ENCODE results near the gene ZNF30. TPM values are rescaled to one million over a fixed set of nuclear protein-coding genes. Genes with fewer than 3 reads are reported as not detected.
"Not testable (repeated sequence)": the region's sequence is repeated elsewhere in the genome, so short reads cannot be mapped to it uniquely, and the experiment has no call there.

The ZNF30 gene
- total RNA-seq, 1 experiment from 2014 or later = 5.2 TPM

- TF ChIP-seq, protein P1, sequence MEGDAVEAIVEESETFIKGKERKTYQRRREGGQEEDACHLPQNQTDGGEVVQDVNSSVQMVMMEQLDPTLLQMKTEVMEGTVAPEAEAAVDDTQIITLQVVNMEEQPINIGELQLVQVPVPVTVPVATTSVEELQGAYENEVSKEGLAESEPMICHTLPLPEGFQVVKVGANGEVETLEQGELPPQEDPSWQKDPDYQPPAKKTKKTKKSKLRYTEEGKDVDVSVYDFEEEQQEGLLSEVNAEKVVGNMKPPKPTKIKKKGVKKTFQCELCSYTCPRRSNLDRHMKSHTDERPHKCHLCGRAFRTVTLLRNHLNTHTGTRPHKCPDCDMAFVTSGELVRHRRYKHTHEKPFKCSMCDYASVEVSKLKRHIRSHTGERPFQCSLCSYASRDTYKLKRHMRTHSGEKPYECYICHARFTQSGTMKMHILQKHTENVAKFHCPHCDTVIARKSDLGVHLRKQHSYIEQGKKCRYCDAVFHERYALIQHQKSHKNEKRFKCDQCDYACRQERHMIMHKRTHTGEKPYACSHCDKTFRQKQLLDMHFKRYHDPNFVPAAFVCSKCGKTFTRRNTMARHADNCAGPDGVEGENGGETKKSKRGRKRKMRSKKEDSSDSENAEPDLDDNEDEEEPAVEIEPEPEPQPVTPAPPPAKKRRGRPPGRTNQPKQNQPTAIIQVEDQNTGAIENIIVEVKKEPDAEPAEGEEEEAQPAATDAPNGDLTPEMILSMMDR (conservative IDR thresholded peaks at IDR 0.05; ENCODE audit: low read depth, low read length) = no peak
- no peak for TF ChIP-seq EZH2 (IDR thresholded peaks at IDR 0.05; ENCODE audit: borderline replicate concordance, low read depth, low read length, poor library complexity, severe bottlenecking)
- BruUV-seq (replicated peaks) = TSS peak; percentile 88
- H3K4me3 ChIP-seq (ENCODE audit: low read depth, low read length, poor library complexity, severe bottlenecking) = peak overlapping the region; percentile 91
- no peaks in the 10 kb centered on the region for H3K27me3 ChIP-seq (replicated peaks; ENCODE audit: insufficient read depth, low read depth, low read length, poor library complexity)
- peaks cover 36% of the 10 kb centered on the region for H3K36me3 ChIP-seq (ENCODE audit: insufficient read depth, low read length, poor library complexity, severe bottlenecking)
- peaks cover 42% of the 10 kb centered on the region for H3K9me3 ChIP-seq (ENCODE audit: low read depth, low read length, poor library complexity, severe bottlenecking)
- H3K27ac ChIP-seq (ENCODE audit: low read depth, low read length, poor library complexity, severe bottlenecking) = peak overlapping the region; percentile 80
- intact Hi-C loops (cut with micrococcal nuclease; ENCODE audit: unreplicated experiment) = no loop called here
- ChIA-PET CTCF (no interaction called here), POLR2A (ENCODE audit: low non-redundant PET) (no interaction called here)
- peaks cover 6% of the 10 kb centered on the region for H3K4me1 ChIP-seq (ENCODE audit: insufficient read depth, low read length, poor library complexity, severe bottlenecking)
- peak; percentile 75 for DNase-seq (ENCODE audit: low spot score)
These were observed 36.2 kb downstream of the ZNF30 start for GRCh38 chr19:34962687-34963572.

DNA sequence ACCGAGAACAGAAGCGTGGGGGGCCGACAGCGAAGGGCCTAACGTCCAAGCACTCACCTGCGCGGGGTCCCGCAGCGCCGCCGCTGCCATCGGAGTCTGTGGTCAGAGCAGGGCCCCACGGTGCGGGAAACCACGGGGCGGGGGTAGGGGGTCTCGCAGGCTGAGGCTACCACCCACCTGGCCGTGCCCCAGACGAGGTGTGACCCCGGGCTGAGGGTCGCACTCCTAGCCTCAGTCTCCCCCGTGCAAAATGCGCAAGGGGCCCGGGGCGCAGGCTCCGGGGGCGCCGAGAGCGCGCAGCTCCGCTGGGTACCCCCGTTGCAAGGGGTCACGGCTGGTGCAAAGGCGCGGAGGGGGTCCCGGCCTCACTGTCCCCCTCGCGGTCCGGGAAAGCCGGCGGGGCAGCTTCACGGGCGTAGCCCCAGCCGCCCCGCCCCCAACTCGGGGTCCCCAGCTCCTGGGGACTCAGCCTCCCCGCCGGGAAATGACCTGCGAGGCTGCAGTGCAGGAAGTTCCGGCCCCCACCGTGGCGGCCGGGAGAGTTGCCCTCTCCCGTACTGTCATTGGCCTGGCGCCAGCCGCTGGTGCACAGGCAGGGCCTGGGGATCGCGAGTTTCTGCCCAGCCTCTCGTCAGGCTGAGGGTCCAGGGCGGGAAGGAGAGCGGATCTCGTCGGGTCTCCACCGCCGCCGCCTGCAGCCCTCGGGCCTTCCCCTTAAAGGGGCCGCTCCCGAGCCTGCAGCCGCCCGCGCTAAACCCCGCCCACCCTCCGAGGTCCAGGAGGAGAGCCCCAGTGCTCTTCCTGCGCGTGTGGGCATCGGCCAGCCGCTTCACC, 37.1 kb downstream of the ZNF30 start, which contains the start of gene ZNF792:
Gene ZNF792, minus strand, starts transcription at position 657 of the 834 bp plus-strand sequence. Its CDS starts 567 bp downstream, at position 90.
- peaks cover 33% of the 10 kb centered on the region for H3K9me3 ChIP-seq (ENCODE audit: low read depth, low read length, poor library complexity, severe bottlenecking)
- peak; percentile 77 for DNase-seq (ENCODE audit: low spot score)
- no TSS peak for BruUV-seq (replicated peaks)
- intact Hi-C loops (cut with micrococcal nuclease; ENCODE audit: unreplicated experiment) = no loop called here
- no peaks in the 10 kb centered on the region for H3K27me3 ChIP-seq (replicated peaks; ENCODE audit: insufficient read depth, low read depth, low read length, poor library complexity)
- POLR2A ChIA-PET (ENCODE audit: low non-redundant PET) = no interaction called here
- H3K4me1 ChIP-seq (ENCODE audit: insufficient read depth, low read length, poor library complexity, severe bottlenecking) = peaks cover 6% of the 10 kb centered on the region
- CTCF ChIA-PET = no interaction called here
- H3K27ac ChIP-seq (ENCODE audit: low read depth, low read length, poor library complexity, severe bottlenecking) = peak within 1 kb of the TSS; percentile 80
- peak within 1 kb of the TSS; percentile 91 for H3K4me3 ChIP-seq (ENCODE audit: low read depth, low read length, poor library complexity, severe bottlenecking)
- H3K36me3 ChIP-seq (ENCODE audit: insufficient read depth, low read length, poor library complexity, severe bottlenecking) = peaks cover 28% of the 10 kb centered on the region
- TF ChIP-seq, protein P1 (conservative IDR thresholded peaks at IDR 0.05; ENCODE audit: low read depth, low read length) = no peak
- no peak for TF ChIP-seq EZH2 (IDR thresholded peaks at IDR 0.05; ENCODE audit: borderline replicate concordance, low read depth, low read length, poor library complexity, severe bottlenecking)

GRCh38 chr19:34964598-34964997, 37.9 kb downstream of the ZNF30 start:
- no peak overlapping the region for H3K4me3 ChIP-seq (ENCODE audit: low read depth, low read length, poor library complexity, severe bottlenecking)
- H3K27ac ChIP-seq (ENCODE audit: low read depth, low read length, poor library complexity, severe bottlenecking) = no peak overlapping the region
- H3K27me3 ChIP-seq (replicated peaks; ENCODE audit: insufficient read depth, low read depth, low read length, poor library complexity) = no peaks in the 10 kb centered on the region
- peaks cover 20% of the 10 kb centered on the region for H3K36me3 ChIP-seq (ENCODE audit: insufficient read depth, low read length, poor library complexity, severe bottlenecking)
- ChIA-PET POLR2A (ENCODE audit: low non-redundant PET) (no interaction called here), CTCF (no interaction called here)
- peaks cover 6% of the 10 kb centered on the region for H3K4me1 ChIP-seq (ENCODE audit: insufficient read depth, low read length, poor library complexity, severe bottlenecking)
- intact Hi-C loops (cut with micrococcal nuclease; ENCODE audit: unreplicated experiment) = no loop called here
- TF ChIP-seq, protein P1 (conservative IDR thresholded peaks at IDR 0.05; ENCODE audit: low read depth, low read length) = no peak
- TF ChIP-seq EZH2 (IDR thresholded peaks at IDR 0.05; ENCODE audit: borderline replicate concordance, low read depth, low read length, poor library complexity, severe bottlenecking) = no peak
- peaks cover 29% of the 10 kb centered on the region for H3K9me3 ChIP-seq (ENCODE audit: low read depth, low read length, poor library complexity, severe bottlenecking)
- BruUV-seq (replicated peaks) = no TSS peak
- DNase-seq (ENCODE audit: low spot score) = no peak

- Histone ChIP-seq H3K36me3 (ENCODE audit: insufficient read depth, low read length, poor library complexity, severe bottlenecking) (peaks cover 10% of the 10 kb centered on the region), H3K9me3 (ENCODE audit: low read depth, low read length, poor library complexity, severe bottlenecking) (peaks cover 20% of the 10 kb centered on the region)
- intact Hi-C loops (cut with micrococcal nuclease; ENCODE audit: unreplicated experiment); H3K27ac ChIP-seq (ENCODE audit: low read depth, low read length, poor library complexity, severe bottlenecking); H3K27me3 ChIP-seq (replicated peaks; ENCODE audit: insufficient read depth, low read depth, low read length, poor library complexity); DNase-seq (ENCODE audit: low spot score); POLR2A ChIA-PET (ENCODE audit: low non-redundant PET); H3K4me1 ChIP-seq (ENCODE audit: insufficient read depth, low read length, poor library complexity, severe bottlenecking); H3K4me3 ChIP-seq (ENCODE audit: low read depth, low read length, poor library complexity, severe bottlenecking); BruUV-seq (replicated peaks); CTCF ChIA-PET: not testable (repeated sequence)
These were observed 38.8 kb downstream of the ZNF30 start for GRCh38 chr19:34965505-34965904.
